ENCODE measurements around the gene SNX20.
A peak's percentile ranks its signal among the peaks of the same experiment; 100 is the strongest.

The SNX20 gene

GRCh38 chr16:50704245-50704644 is 23.1 kb upstream of the SNX20 start:
- no peak for DNase-seq (ENCODE audit: low spot score)

GRCh38 chr16:50702725-50703124 is 21.6 kb upstream of the SNX20 start:
- DNase-seq (ENCODE audit: low spot score), result no peak

- no peak for DNase-seq (ENCODE audit: low spot score)
Observed at GRCh38 chr16:50699326-50700159, 18.4 kb upstream of the SNX20 start.

- DNase-seq (ENCODE audit: low spot score), result peak; percentile 61
Observed at GRCh38 chr16:50697881-50698767, 17.0 kb upstream of the SNX20 start.

GRCh38 chr16:50697421-50697715 is 16.3 kb upstream of the SNX20 start:
- no peak for DNase-seq (ENCODE audit: low spot score)

GRCh38 chr16:50696575-50697420 is 15.7 kb upstream of the SNX20 start:
- DNase-seq (ENCODE audit: low spot score), result no peak

GRCh38 chr16:50696126-50696525 is 15.0 kb upstream of the SNX20 start:
- DNase-seq (ENCODE audit: low spot score), result no peak

GRCh38 chr16:50695017-50696000 is 14.2 kb upstream of the SNX20 start:
- DNase-seq (ENCODE audit: low spot score), result peak; percentile 63

GRCh38 chr16:50694206-50694605 is 13.1 kb upstream of the SNX20 start:
- DNase-seq (ENCODE audit: low spot score), result no peak

GRCh38 chr16:50692999-50693781 is 12.1 kb upstream of the SNX20 start, which contains the start of gene NOD2:
TSS of gene NOD2 (plus strand) at chr16:50693606. CDS start at chr16:50699496, 5,890 bp downstream.
- no peak for DNase-seq (ENCODE audit: low spot score)

GRCh38 chr16:50692644-50692998 is 11.5 kb upstream of the SNX20 start:
- no peak for DNase-seq (ENCODE audit: low spot score)

GRCh38 chr16:50690177-50690576 is 9.1 kb upstream of the SNX20 start:
- no peak for DNase-seq (ENCODE audit: low spot score)

GRCh38 chr16:50688867-50689266 is 7.8 kb upstream of the SNX20 start:
- no peak for DNase-seq (ENCODE audit: low spot score)

- no peak for DNase-seq (ENCODE audit: low spot score)
Observed at GRCh38 chr16:50688083-50688482, 7.0 kb upstream of the SNX20 start.

- no peak for DNase-seq (ENCODE audit: low spot score)
Observed at GRCh38 chr16:50685462-50686063, 4.5 kb upstream of the SNX20 start.

- DNase-seq (ENCODE audit: low spot score), result no peak
Observed at GRCh38 chr16:50684823-50685461, 3.8 kb upstream of the SNX20 start.

- peak; percentile 46 for DNase-seq (ENCODE audit: low spot score)
Observed at GRCh38 chr16:50683689-50684374, 2.7 kb upstream of the SNX20 start.

GRCh38 chr16:50680556-50680893 is 587 bp downstream of the SNX20 start:
- no peak for DNase-seq (ENCODE audit: low spot score)
